ENCODE measurements around the gene MVB12B.

MVB12B gene

GRCh38 chr9:126408004-126408403 lies 81.4 kb downstream of the MVB12B start:
- DNase-seq (ENCODE audit: low spot score) = no peak

DNA sequence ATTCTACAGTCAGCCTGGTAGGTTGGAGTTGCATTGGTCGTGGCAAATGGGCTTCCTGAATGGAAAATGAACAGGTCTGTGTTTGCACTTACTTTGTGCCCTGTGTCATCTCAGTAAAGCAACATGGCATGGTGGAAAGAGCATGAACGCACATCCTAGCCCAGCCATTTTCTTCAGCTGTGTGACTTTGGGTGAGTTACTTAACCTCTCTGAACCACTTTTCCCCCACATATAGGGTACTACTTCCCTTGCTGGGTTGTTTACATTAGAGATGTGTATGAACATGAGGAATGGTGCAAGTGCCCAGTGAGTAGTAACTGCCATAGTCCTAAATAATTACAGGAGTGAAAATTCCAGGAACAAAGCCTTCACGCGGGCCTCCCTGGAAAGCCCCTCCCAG lies 83.6 kb downstream of the MVB12B start:
- no peak for DNase-seq (ENCODE audit: low spot score)

DNA sequence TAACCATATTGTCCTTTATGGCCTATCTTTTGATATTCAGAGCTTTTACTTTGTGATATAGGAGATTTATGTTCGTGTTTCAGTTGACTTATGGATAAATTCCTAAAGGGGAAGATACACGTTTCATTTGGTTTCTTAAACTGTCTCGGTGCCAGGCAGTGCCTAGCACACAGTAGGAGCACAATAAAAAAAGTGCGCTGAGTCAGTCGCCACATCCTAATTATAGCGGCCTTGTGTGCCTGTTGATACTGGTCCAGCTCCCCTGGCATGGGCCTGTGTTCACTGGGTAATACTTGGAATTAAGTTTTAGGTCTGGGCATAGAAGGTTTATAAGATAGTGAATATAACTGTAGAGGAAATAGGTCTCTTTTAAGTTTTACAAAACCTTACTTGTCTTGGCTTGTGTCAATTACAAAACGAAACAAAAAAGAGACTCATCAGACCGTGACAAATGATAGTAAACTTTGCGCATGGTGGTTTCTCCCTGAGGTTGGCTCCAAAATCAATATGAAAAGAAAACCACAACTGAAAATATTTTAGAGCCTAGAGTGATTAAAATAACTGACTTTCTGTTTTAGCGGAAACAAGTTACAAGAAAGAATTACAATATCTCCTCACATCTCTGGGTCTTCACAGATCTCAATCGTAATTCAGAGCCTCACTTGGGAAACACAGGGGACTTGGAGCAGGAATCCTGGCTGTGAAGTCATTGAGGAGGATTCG lies 84.8 kb downstream of the MVB12B start:
- DNase-seq (ENCODE audit: low spot score) = peak; percentile 48

GRCh38 chr9:126411948-126412284 lies 85.3 kb downstream of the MVB12B start:
- DNase-seq (ENCODE audit: low spot score) = no peak

DNA sequence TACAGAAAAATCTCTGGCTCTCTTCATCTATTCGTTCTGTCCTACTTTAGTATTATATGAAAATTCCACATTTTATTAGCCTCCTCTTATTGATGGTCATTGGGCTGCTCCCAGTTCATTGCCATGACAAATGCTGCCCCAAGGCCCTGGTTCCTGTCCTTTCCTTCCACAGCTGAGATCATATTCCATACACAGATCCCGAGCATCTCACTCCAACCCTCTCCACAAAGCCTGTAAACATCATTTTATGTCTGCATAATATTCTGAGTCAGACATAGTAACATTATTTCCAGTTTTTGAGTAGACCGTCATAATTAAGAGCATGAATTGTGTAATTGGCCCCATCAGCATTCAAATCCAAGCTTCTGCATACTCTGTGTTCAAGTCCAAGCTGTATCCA lies 86.3 kb downstream of the MVB12B start:
- no peak for DNase-seq (ENCODE audit: low spot score)

DNA sequence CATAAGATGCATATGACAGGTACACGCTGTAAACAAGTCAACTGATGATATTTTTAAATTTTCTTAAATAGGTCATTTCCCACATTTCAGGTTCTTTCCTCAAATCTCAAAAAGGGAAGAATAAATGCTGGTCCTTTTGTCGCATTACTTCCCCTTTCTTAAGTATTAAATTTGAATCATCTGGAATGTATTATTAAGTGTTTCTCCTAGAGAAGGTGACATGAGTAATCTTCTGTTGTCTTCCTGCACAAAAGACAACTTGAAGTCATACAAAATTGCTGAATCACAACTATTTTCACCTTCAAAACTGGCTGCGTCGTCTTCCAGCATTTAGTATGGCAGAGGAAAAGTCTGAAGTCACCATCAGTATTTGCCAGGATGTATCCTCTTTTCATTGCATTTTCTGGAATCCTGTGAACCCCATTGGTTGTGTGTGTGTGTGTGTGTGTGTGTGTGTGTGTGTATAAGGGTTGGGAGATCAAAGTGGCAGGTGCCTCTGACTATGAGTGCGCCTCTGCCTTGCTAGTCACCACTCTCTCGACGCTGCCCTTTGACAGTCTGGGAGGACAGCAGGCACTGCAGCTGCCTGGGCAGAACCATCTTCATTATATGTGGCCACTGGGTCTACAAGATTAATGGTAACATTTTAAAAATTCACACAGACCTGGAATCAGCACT lies 86.9 kb downstream of the MVB12B start:
- no peak for DNase-seq (ENCODE audit: low spot score)

GRCh38 chr9:126415741-126416370 lies 89.2 kb downstream of the MVB12B start:
- DNase-seq (ENCODE audit: low spot score) = no peak

DNA sequence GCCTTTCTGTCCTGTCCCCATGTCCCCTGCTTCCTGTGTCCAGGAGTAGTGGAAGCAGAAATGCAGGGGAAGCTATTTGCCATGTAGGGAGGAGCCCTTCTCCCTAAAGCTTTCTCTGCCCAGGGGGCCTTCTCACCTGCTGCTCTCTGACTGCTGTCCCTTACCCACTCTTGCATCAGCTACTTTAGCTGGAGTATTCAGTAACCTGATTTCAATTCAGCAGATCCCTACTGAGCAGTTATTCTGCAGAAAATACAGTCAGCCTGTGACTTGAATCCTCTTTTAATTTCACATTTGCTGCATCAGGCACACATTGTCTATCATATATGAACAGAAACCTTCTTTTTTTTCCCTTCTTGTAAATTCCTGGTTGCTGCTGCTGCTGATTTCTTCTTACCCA lies 90.4 kb downstream of the MVB12B start:
- DNase-seq (ENCODE audit: low spot score) = no peak

GRCh38 chr9:126417684-126418083 lies 91.1 kb downstream of the MVB12B start:
- no peak for DNase-seq (ENCODE audit: low spot score)

DNA sequence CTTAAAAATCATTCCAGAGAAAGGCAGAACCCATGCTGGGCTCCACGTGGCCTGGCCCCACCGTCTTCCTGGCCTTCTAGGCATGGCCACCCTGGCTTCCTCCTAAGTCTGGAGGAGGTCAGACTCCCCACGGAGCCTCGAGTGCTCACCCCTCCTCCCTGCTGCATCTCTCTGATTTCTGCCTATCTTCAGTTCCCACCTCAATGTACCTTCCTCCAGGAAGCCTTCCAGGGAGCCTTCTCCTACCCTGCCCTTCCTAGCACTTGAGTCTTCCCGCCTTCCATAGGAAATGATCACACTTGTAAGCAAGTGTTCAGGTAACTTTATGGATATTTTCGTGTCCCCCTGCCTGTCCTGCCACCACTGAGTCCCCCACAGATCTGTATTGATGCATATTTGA lies 92.0 kb downstream of the MVB12B start:
- DNase-seq (ENCODE audit: low spot score) = no peak

- no peak for DNase-seq (ENCODE audit: low spot score)
Observed at GRCh38 chr9:126419475-126419874, 92.8 kb downstream of the MVB12B start.

DNA sequence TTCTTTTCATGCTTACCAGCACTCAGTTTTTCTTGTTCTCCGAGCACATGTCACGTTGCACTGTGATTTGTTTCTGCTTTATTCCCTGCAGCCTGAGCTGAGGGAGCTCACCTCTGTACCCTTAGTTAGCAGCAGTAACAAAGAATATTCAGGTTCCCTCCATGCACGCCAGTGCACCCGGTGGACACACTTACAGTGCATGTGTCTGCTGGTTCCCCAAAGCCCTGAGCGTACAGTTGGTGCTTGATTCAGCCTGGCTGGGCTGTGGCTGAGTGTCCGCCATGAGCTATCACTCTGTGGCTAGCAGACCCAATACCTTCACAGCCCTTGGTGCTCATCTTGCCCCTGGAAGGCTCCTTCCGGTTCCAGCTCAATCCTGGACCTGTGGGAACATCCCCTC lies 93.5 kb downstream of the MVB12B start:
- DNase-seq (ENCODE audit: low spot score) = no peak

DNA sequence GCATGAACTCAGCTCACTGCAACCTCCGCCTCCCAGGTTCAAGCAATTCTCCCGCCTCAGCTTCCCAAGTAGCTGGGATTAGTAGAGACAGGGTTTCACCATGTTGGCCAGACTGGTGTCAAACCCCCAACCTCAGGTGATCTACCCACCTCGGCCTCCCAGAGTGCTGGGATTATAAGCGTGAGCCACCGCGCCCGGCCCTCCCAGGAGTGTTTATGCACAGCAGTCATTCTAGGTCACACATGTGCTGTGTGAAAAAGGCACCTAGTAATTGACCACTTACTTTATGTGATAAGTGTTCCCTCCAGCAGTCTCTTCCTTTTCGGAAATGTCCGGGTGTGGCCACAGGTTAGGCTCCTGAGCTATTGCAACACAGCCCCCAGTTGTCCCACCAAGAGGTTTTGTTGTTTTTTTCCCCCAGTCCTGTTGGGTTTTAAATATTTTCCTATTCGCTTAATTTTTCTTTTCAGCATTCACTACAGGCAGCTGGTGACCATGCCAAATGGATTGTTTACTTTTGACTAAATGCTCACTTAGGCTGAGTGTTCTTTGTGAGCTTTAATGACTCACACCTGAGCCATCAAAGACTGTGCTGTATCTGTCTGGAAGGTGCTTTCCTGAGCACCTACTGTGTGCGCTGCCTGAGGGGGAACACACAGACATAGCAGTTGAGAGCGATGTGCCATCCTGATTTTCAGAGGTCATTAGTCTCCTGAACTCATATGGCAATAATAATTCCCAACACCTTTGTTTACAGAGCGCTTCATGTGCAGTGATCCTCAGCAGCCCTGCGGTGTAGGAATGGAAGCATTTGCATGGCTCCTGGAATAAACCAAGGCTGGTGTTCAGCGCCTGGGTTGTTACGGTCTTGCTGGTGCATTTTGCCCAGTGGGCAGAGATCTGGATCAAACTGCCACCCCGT lies 94.3 kb downstream of the MVB12B start:
- DNase-seq (ENCODE audit: low spot score) = no peak

GRCh38 chr9:126421567-126422428 lies 95.2 kb downstream of the MVB12B start:
- no peak for DNase-seq (ENCODE audit: low spot score)

DNA sequence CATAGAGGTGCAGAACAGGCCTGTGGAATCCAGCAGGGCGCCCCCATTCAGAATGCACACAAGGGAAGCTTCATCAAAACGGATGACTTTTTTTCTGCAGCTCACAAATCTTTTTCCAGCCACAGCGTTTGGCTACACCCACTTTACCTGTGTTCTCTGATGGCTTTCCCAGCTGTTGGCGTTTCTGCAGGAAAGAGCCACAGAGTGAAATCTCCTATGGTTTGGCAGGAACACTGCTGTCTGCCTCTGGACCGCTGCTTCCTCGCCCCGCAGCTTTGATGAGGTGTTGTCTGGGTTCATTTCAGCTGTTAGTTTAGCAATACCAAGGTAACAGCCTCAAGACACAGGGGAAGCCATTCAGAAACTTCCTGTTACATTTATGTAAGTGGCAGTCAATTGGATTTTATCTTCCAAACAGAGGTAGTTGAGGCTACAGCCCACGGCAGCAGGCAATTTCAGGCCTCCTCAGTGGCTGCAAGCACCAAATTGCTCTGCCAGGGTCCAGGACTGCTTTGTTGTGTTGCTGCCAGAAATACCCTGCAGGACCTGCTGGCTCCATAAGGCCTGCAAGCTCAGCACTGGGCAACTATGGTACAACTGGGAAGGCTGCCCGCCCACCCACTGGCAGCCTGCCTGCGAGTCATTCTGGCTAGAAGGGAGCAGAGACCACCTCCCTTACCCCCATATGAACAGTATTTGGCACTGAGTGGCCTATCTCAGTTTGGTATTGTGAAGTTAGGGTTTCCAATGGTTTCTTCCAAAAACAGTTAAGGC lies 96.7 kb downstream of the MVB12B start:
- DNase-seq (ENCODE audit: low spot score) = no peak

- no peak for DNase-seq (ENCODE audit: low spot score)
Observed at GRCh38 chr9:126423916-126424185, 97.2 kb downstream of the MVB12B start.

DNA sequence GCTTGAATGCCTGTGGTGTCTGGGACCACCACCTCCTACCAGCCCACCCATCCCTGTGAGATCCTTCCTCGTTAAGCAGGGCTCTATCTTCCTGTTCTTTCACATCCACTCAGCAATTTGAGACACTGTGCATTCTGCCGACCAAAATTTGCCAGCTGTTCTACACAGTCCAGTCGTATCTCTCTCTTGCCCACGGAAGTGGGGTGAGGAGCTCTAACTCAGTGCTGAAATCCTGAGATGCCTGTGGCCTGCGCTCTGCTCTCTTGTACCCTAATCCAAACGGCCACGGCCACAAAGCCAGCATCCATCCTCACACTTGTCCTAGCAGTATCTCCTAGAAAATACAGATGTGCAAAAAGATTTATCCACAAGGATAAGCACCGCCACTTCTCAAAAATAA lies 97.9 kb downstream of the MVB12B start:
- no peak for DNase-seq (ENCODE audit: low spot score)

DNA sequence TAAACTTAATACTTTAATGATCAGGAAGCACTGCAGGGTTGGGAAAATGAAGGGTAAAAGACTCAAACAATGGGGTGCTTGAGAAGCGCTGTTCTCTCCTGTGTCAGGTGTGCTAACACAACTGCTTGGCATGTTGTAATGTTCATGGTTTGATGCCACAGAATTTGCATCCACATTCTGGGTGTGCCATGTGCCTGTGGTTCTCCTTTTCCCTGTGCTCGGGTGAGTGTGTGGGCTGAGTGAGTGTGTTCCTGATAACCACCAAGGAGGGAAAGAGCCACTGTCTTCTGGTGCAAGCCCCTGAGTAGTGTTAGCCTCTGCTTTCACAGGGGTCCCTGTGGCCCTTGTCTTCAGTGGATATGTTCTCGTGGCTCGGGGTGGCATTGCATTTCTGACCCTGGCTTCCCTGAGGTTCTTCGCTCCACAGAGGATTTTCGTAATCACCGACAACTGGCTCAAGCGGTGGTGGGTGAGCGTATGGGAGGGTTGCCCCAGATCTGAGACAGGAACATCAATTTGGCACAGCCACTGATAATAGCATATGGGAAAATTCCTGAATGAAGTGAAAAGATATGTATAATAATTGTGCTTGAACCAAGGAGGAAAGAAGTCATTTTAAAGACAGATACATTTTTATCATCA lies 102.0 kb downstream of the MVB12B start:
- DNase-seq (ENCODE audit: low spot score) = no peak

GRCh38 chr9:126429190-126429589 lies 102.6 kb downstream of the MVB12B start:
- DNase-seq (ENCODE audit: low spot score) = no peak

GRCh38 chr9:126430124-126430523 lies 103.5 kb downstream of the MVB12B start:
- no peak for DNase-seq (ENCODE audit: low spot score)
